Measurements from ENCODE around the gene MVK. TPM values are rescaled to one million over a fixed set of nuclear protein-coding genes. Genes with fewer than 3 reads are reported as not detected.

MVK gene
- total RNA-seq, 4 donors from 2014 or later, result 20.4 to 42.0 (median 31.6) TPM

- WGBS, 2 donors, result 76 to 88% methylated on average over 10 of the region's 10 CpGs
- no peaks in the 10 kb centered on the region for H3K9me3 ChIP-seq
- no peak overlapping the region for H3K4me3 ChIP-seq (replicated peaks in 1 of 3)
- no peak for DNase-seq
- intact Hi-C loops (cut with DNase I), result loop anchor here (10.0 kb wide), 1 partner anchor 166 kb away; no protein-coding TSS in a partner anchor
- H3K36me3 ChIP-seq, result peaks cover 7% of the 10 kb centered on the region in 2 donors
- H3K27me3 ChIP-seq, result no peaks in the 10 kb centered on the region
- H3K27ac ChIP-seq, result no peak overlapping the region
- TF ChIP-seq, protein P1, sequence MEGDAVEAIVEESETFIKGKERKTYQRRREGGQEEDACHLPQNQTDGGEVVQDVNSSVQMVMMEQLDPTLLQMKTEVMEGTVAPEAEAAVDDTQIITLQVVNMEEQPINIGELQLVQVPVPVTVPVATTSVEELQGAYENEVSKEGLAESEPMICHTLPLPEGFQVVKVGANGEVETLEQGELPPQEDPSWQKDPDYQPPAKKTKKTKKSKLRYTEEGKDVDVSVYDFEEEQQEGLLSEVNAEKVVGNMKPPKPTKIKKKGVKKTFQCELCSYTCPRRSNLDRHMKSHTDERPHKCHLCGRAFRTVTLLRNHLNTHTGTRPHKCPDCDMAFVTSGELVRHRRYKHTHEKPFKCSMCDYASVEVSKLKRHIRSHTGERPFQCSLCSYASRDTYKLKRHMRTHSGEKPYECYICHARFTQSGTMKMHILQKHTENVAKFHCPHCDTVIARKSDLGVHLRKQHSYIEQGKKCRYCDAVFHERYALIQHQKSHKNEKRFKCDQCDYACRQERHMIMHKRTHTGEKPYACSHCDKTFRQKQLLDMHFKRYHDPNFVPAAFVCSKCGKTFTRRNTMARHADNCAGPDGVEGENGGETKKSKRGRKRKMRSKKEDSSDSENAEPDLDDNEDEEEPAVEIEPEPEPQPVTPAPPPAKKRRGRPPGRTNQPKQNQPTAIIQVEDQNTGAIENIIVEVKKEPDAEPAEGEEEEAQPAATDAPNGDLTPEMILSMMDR (IDR thresholded peaks at IDR 0.05), result no peak
- TF ChIP-seq POLR2A (IDR thresholded peaks at IDR 0.05), result no peak
- peaks cover 30 to 37% of the 10 kb centered on the region in 2 donors for H3K4me1 ChIP-seq
Measured at GRCh38 chr12:109591041-109591440, 17.4 kb downstream of the MVK start.

DNA sequence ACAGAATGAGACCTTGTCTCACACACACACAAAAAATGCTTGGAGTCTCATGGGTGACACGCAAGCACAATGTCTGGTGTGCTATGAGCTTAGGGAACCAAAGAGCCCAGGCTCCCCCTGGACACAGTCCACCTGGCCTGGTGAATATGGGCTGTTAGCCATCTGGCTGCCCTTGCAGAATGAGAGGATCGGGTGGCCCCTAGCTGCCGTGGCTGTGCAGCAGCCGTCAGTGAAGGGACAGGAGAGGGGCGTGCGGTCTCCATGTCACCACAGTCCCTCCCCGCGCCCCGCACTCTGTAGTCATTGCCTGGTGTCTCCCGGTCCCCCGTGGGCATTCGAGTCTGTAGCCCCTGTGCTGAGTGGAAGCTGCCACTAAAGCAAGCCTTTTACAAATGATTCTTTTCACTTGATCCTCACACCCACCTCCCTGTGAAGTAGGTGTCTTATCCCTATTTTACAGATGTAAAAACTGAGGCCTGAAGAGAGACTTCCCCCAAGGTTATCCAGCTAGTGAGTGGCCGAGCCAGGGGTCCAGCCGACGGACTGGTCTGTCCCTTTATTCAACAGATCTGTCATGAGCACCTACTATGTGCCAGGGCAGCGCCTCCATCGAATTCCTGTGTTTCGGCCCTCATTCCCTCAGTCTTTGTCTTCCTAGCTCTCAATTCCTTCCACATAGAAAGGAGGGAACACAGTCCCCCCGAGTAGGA, 18.8 kb downstream of the MVK start:
- TF ChIP-seq, protein P1 (IDR thresholded peaks at IDR 0.05), result no peak
- no peak for TF ChIP-seq POLR2A (IDR thresholded peaks at IDR 0.05)
- Histone ChIP-seq H3K4me1 (peaks cover 22 to 26% of the 10 kb centered on the region in 2 donors), H3K36me3 (peaks cover 7% of the 10 kb centered on the region in 2 donors), H3K27ac (no peak overlapping the region), H3K9me3 (no peaks in the 10 kb centered on the region), H3K27me3 (no peaks in the 10 kb centered on the region), H3K4me3 (replicated peaks in 1 of 3) (no peak overlapping the region)
- WGBS, 2 donors, result 93 to 97% methylated on average over 16 to 18 of the region's 19 CpGs
- intact Hi-C loops (cut with DNase I), result loop anchor here (10.0 kb wide), 1 partner anchor 168 kb away; no protein-coding TSS in a partner anchor
- DNase-seq, result no peak

GRCh38 chr12:109592905-109593272, 19.3 kb downstream of the MVK start:
- 90 to 92% methylated on average over 9 of the region's 9 CpGs for WGBS, 2 donors
- H3K36me3 ChIP-seq, result peaks cover 7% of the 10 kb centered on the region in 2 donors
- no peak overlapping the region for H3K27ac ChIP-seq
- DNase-seq, result no peak
- TF ChIP-seq, protein P1 (IDR thresholded peaks at IDR 0.05), result no peak
- TF ChIP-seq POLR2A (IDR thresholded peaks at IDR 0.05), result no peak
- H3K4me1 ChIP-seq, result peaks cover 18 to 26% of the 10 kb centered on the region in 2 donors
- intact Hi-C loops (cut with DNase I), result loop anchor here (10.0 kb wide), 1 partner anchor 168 kb away; no protein-coding TSS in a partner anchor
- H3K27me3 ChIP-seq, result no peaks in the 10 kb centered on the region
- no peaks in the 10 kb centered on the region for H3K9me3 ChIP-seq
- H3K4me3 ChIP-seq (replicated peaks in 1 of 3), result no peak overlapping the region

GRCh38 chr12:109594556-109595317, 21.1 kb downstream of the MVK start:
- H3K36me3 ChIP-seq, result peaks cover 7% of the 10 kb centered on the region in 2 donors
- peaks cover 3 to 12% of the 10 kb centered on the region in 2 donors for H3K4me1 ChIP-seq
- no peak for DNase-seq
- intact Hi-C loops (cut with DNase I), result loop anchor here (5.0 to 10.0 kb wide), 3 partner anchors 123 to 178 kb away; no protein-coding TSS in a partner anchor
- 89 to 90% methylated on average over 7 to 14 of the region's 15 CpGs for WGBS, 2 donors
- H3K4me3 ChIP-seq (replicated peaks in 1 of 3), result no peak overlapping the region
- no peak overlapping the region for H3K27ac ChIP-seq
- no peak for TF ChIP-seq POLR2A (IDR thresholded peaks at IDR 0.05)
- TF ChIP-seq, protein P1 (IDR thresholded peaks at IDR 0.05), result no peak
- H3K27me3 ChIP-seq, result no peaks in the 10 kb centered on the region
- no peaks in the 10 kb centered on the region for H3K9me3 ChIP-seq

Measured in thyroid gland (tissue), 4 donors.